DND-41 (cell line): ENCODE measurements around the gene DEGS1.

ENCODE experiments used
- EZH2 ChIP-seq: IDR thresholded peaks from 3 replicates; pipeline ENCODE4 v1.6.1; 2012; ENCODE audit warnings: borderline replicate concordance, low read depth, mild to moderate bottlenecking, moderate library complexity, low read length, inconsistent platforms; ENCODE audit not compliant: severe bottlenecking
- TF ChIP-seq, protein P1 (sequence below): IDR thresholded peaks from 2 replicates; pipeline ENCODE4 v1.5.1; 2012; ENCODE audit warnings: borderline replicate concordance, low read length, moderate library complexity, mild to moderate bottlenecking; ENCODE audit not compliant: poor library complexity, severe bottlenecking; ENCODE audit errors: extremely low read depth

DNA sequence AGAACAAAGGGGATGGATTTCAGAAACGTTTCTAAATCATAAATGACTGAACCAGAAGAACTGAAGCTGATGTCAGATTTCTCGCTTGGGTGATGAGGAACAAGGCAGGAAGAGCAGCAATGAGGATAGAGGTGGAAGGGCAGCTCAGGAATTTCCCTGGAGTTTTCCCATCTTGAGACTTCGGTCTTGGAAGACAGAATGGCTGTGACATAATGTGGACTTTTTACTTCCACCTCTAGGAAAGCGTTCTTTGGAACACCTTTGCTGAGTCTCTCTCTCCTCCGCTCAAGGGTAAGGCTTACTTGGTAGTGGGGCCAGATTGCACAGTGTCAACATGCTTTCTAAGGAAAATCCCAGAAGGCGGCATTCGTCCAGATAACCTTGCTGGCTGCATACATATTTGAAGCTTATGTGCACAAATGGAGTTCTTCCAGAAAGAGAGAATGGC, 36.6 kb downstream of the DEGS1 start:
- TF ChIP-seq, protein P1, sequence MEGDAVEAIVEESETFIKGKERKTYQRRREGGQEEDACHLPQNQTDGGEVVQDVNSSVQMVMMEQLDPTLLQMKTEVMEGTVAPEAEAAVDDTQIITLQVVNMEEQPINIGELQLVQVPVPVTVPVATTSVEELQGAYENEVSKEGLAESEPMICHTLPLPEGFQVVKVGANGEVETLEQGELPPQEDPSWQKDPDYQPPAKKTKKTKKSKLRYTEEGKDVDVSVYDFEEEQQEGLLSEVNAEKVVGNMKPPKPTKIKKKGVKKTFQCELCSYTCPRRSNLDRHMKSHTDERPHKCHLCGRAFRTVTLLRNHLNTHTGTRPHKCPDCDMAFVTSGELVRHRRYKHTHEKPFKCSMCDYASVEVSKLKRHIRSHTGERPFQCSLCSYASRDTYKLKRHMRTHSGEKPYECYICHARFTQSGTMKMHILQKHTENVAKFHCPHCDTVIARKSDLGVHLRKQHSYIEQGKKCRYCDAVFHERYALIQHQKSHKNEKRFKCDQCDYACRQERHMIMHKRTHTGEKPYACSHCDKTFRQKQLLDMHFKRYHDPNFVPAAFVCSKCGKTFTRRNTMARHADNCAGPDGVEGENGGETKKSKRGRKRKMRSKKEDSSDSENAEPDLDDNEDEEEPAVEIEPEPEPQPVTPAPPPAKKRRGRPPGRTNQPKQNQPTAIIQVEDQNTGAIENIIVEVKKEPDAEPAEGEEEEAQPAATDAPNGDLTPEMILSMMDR: no peak
- no peak for TF ChIP-seq EZH2
